ENCODE results near the gene SORL1.

The SORL1 gene

DNA sequence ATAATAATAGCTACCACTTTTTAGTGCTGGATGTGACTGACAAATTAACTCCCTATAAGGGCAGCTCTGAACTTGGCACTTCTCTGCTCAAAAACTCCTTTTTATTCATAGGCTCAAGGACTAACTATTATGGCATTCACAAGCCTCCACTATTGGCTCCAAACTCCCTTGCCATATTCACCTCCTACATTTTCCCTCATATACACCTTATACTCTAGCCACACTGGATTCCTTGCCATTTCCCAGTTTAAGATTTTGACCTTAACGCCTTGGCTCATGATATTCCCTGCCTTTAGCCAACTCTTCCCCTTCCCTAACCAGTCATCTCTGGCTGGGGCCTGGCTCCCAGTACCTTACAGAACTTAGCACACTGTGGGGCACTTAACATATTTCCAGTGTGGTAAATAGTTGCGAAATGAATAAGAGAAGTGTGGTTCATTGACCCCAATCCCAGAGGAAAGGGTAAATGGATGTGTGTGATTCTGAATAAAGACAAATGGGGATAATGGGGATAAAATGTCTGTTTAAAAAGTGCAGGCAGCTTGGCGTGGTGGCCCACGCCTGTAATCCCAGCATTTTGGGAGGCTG, 40.0 kb upstream of the SORL1 start:
- Histone ChIP-seq H3K9ac (no peak overlapping the region), H3K4me3 (ENCODE audit: low read depth, low read length) (no peak overlapping the region)

DNA sequence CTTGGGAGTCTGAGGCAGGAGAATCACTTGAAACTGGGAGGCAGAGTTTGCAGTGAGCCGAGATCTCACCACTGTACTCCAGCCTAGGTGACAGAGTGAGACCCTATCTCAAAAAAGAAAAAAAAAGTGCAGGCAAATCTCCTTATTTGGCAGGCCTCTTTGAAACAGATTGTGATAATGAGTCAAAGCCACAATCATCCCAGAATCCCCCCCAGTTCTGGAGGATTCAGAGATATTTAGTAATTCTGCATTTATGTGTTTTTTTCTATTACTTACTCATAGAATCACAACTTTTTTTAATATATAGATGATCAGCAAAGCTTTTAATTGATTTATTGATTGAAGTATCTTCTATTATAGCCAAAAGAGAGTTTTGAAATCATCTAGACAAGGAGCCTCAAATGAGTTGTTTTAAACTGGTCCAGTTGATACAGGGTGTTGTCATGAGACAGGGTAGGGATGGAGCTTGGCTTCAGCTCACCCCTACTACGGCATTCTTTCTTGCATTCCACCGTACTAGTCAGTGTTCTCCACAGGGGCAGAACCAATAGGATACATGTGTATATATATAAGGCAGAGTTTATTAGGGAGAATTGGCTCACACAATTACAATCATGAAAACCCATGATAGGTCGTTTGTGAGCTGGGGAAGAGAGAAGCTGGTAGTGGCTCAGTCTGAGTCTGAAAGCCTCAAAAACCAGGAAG, 39.3 kb upstream of the SORL1 start:
- Histone ChIP-seq H2AFZ (no peak overlapping the region), H3K4me1 (peaks cover 2% of the 10 kb centered on the region), H3K79me2 (no peaks in the 10 kb centered on the region), H3K4me3 (ENCODE audit: low read depth, low read length) (no peak overlapping the region), H3K36me3 (ENCODE audit: control insufficient read depth, insufficient read depth, low read length) (no peaks in the 10 kb centered on the region), H3K9ac (no peak overlapping the region), H3K27ac (no peak overlapping the region), H3K9me3 (ENCODE audit: control insufficient read depth, low read length) (no peaks in the 10 kb centered on the region), H3K27me3 (ENCODE audit: control insufficient read depth, insufficient read depth, low read length) (no peaks in the 10 kb centered on the region), H3K4me2 (ENCODE audit: low read length) (no peak overlapping the region)
- TF ChIP-seq CTCF (IDR thresholded peaks at IDR 0.05), result no peak

More for the DNA sequence above, 40.0 kb upstream of the SORL1 start:
- H3K27me3 ChIP-seq (ENCODE audit: control insufficient read depth, insufficient read depth, low read length), result no peaks in the 10 kb centered on the region
- no peak for TF ChIP-seq CTCF (IDR thresholded peaks at IDR 0.05)
- no peaks in the 10 kb centered on the region for H3K79me2 ChIP-seq
- peaks cover 1% of the 10 kb centered on the region for H3K4me1 ChIP-seq
- no peak overlapping the region for H3K4me2 ChIP-seq (ENCODE audit: low read length)
- no peak overlapping the region for H3K27ac ChIP-seq
- H3K36me3 ChIP-seq (ENCODE audit: control insufficient read depth, insufficient read depth, low read length), result no peaks in the 10 kb centered on the region
- H2AFZ ChIP-seq, result no peak overlapping the region
- no peaks in the 10 kb centered on the region for H3K9me3 ChIP-seq (ENCODE audit: control insufficient read depth, low read length)

DNA sequence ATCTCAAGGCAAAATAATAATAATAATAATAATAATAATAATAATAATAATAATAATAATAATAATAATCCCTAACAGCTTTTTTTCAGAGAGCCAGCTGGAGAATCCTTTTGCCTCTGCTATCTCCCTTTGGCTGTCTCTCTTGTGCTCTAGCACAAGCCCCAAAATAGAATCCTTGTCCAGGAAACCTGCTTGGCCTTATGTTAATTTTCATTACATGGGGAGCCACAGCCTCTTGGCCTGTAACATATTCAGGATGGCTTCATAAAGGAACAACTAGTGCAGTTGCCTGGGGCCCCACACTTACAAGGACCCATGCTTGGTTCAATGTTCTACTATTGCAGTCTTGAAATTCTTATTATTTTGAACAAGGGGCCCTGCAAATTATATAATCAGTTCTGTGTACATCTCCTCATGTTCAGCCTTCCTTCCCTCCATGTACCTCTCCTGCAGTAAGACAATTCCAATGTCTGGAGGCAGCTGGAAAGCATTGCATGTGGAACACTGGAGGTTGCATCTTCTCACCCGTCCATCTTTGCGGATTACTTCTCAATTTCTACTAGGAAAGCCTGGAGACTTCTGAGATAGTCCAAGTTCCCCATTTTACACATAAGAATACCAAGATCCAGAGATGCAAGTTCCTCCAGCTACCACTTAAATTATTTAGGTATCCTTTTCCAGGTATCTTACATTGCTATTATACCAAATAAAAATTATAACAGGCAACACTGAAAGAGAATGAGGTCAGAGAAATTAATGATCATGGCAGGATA, 37.8 kb upstream of the SORL1 start:
- no peaks in the 10 kb centered on the region for H3K79me2 ChIP-seq
- H3K4me2 ChIP-seq (ENCODE audit: low read length), result no peak overlapping the region
- no peak overlapping the region for H3K9ac ChIP-seq
- H3K4me1 ChIP-seq, result peaks cover 2% of the 10 kb centered on the region
- TF ChIP-seq CTCF (IDR thresholded peaks at IDR 0.05), result no peak
- H3K36me3 ChIP-seq (ENCODE audit: control insufficient read depth, insufficient read depth, low read length), result no peaks in the 10 kb centered on the region
- no peak overlapping the region for H3K27ac ChIP-seq
- H3K27me3 ChIP-seq (ENCODE audit: control insufficient read depth, insufficient read depth, low read length), result no peaks in the 10 kb centered on the region
- no peaks in the 10 kb centered on the region for H3K9me3 ChIP-seq (ENCODE audit: control insufficient read depth, low read length)
- H2AFZ ChIP-seq, result no peak overlapping the region
- H3K4me3 ChIP-seq (ENCODE audit: low read depth, low read length), result no peak overlapping the region

GRCh38 chr11:121415856-121416255, 36.3 kb upstream of the SORL1 start:
- H3K27me3 ChIP-seq (ENCODE audit: control insufficient read depth, insufficient read depth, low read length), result no peaks in the 10 kb centered on the region
- no peak overlapping the region for H3K4me2 ChIP-seq (ENCODE audit: low read length)
- no peak for TF ChIP-seq CTCF (IDR thresholded peaks at IDR 0.05)
- no peak overlapping the region for H3K9ac ChIP-seq
- H3K79me2 ChIP-seq, result no peaks in the 10 kb centered on the region
- H2AFZ ChIP-seq, result no peak overlapping the region
- H3K36me3 ChIP-seq (ENCODE audit: control insufficient read depth, insufficient read depth, low read length), result no peaks in the 10 kb centered on the region
- H3K27ac ChIP-seq, result no peak overlapping the region
- peaks cover 2% of the 10 kb centered on the region for H3K4me1 ChIP-seq
- H3K9me3 ChIP-seq (ENCODE audit: control insufficient read depth, low read length), result no peaks in the 10 kb centered on the region
- no peak overlapping the region for H3K4me3 ChIP-seq (ENCODE audit: low read depth, low read length)
